ENCODE data around the gene MDFIC.

DNA sequence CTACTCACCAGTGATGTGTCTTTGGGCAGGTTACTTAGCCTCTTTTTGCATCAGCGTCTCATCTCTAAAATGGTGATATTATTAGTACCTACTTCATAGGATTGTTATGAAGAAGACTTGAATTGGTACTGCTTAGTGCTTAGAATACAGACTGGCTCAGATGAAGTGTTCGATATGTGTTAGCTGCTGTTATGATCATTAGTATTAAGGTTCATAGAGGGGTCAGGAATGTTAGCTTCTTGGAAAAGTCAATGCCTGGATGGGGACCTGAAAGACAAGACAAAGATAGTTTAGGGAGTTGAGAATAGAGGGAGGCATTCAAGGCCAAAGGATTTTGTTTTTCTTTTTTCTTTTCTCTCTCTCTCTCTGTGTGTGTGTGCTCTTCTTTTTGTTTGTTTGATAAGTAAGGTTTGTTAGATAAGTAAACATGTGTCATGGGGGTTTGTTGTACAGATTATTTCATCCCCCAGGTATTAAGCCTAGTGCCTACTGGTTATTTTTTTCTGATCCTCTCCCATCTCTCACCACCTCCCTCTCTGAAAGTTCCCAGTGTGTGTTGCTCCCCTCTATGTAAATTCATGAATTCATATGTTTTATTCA lies 63.3 kb downstream of the MDFIC start:
- no peak for TF ChIP-seq POLR2A (IDR thresholded peaks at IDR 0.05; ENCODE audit: extremely low read depth, insufficient read length)
- TF ChIP-seq, protein P1, sequence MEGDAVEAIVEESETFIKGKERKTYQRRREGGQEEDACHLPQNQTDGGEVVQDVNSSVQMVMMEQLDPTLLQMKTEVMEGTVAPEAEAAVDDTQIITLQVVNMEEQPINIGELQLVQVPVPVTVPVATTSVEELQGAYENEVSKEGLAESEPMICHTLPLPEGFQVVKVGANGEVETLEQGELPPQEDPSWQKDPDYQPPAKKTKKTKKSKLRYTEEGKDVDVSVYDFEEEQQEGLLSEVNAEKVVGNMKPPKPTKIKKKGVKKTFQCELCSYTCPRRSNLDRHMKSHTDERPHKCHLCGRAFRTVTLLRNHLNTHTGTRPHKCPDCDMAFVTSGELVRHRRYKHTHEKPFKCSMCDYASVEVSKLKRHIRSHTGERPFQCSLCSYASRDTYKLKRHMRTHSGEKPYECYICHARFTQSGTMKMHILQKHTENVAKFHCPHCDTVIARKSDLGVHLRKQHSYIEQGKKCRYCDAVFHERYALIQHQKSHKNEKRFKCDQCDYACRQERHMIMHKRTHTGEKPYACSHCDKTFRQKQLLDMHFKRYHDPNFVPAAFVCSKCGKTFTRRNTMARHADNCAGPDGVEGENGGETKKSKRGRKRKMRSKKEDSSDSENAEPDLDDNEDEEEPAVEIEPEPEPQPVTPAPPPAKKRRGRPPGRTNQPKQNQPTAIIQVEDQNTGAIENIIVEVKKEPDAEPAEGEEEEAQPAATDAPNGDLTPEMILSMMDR (IDR thresholded peaks at IDR 0.05; ENCODE audit: low read depth, low read length), result no peak
- TF ChIP-seq, protein P2, sequence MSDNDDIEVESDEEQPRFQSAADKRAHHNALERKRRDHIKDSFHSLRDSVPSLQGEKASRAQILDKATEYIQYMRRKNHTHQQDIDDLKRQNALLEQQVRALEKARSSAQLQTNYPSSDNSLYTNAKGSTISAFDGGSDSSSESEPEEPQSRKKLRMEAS (IDR thresholded peaks at IDR 0.05; ENCODE audit: low read depth, low read length), result no peak
- no peak for TF ChIP-seq MYC (IDR thresholded peaks at IDR 0.05; ENCODE audit: low read depth, low read length)

All from NB4 (cell line).